GM20000 (cell line): Measurements from ENCODE around the gene GRIK1.

Experiments
- DNase-seq: peaks from one replicate; pipeline ENCODE4 v3.0.0; 2012; ENCODE audit warnings: low spot score
- CTCF ChIP-seq: IDR thresholded peaks from 2 replicates; pipeline ENCODE4 v1.5.1; 2012; ENCODE audit warnings: mild to moderate bottlenecking, control low read depth; ENCODE audit errors: extremely low read depth, missing control alignments

The GRIK1 gene

GRCh38 chr21:29625990-29626389 is 313.8 kb downstream of the GRIK1 start:
- no peak for TF ChIP-seq CTCF
- no peak for DNase-seq

- DNase-seq, result no peak
- no peak for TF ChIP-seq CTCF
Measured at GRCh38 chr21:29624776-29625175, 315.0 kb downstream of the GRIK1 start.

- DNase-seq, result no peak
- no peak for TF ChIP-seq CTCF
Measured at GRCh38 chr21:29621525-29621924, 318.3 kb downstream of the GRIK1 start.

- no peak for TF ChIP-seq CTCF
- no peak for DNase-seq
Measured at GRCh38 chr21:29616209-29616751, 323.5 kb downstream of the GRIK1 start.

- no peak for TF ChIP-seq CTCF
- DNase-seq, result no peak
Measured at GRCh38 chr21:29613877-29614276, 325.9 kb downstream of the GRIK1 start.

- DNase-seq, result no peak
- TF ChIP-seq CTCF, result no peak
Measured at GRCh38 chr21:29613021-29613420, 326.8 kb downstream of the GRIK1 start.

- TF ChIP-seq CTCF, result no peak
- DNase-seq, result no peak
Measured at GRCh38 chr21:29610779-29611360, 328.9 kb downstream of the GRIK1 start.
